ENCODE measurements around the gene FGF18. TPM values are rescaled to one million over a fixed set of nuclear protein-coding genes. Genes with fewer than 3 reads are reported as not detected.

FGF18 gene
- total and polyA plus RNA-seq, 9 of the 15 experiments (the other 6 are each of a cell fraction or from before 2014, with no cell fraction given), result 0.05 to 0.18 (median 0.11) TPM; not detected in 6

GRCh38 chr5:171477101-171477500 is 57.7 kb downstream of the FGF18 start (continued):
- TF ChIP-seq L3MBTL2 (IDR thresholded peaks at IDR 0.05), result peak; percentile 61
- TF ChIP-seq CREB1 (IDR thresholded peaks at IDR 0.05), result no peak
- TF ChIP-seq CREB1 (CRISPR knock-in tag; IDR thresholded peaks at IDR 0.05), result no peak
- TF ChIP-seq ZBTB17 (CRISPR knock-in tag; IDR thresholded peaks at IDR 0.05), result peak; percentile 99
- TF ChIP-seq TSHZ1 (CRISPR knock-in tag; IDR thresholded peaks at IDR 0.05), result no peak
- TF ChIP-seq ETS1 (conservative IDR thresholded peaks at IDR 0.05; ENCODE audit: control insufficient read depth, low read depth, low read length), result no peak
- TF ChIP-seq BHLHE40 (IDR thresholded peaks at IDR 0.05; ENCODE audit: low read length), result peak; percentile 70
- TF ChIP-seq SNRNP70 (optimal IDR thresholded peaks at IDR 0.05; ENCODE audit: low read depth, low read length), result no peak
- no peak for TF ChIP-seq RHOXF2B (CRISPR knock-in tag; conservative IDR thresholded peaks at IDR 0.05)
- TF ChIP-seq MECOM (CRISPR knock-in tag; IDR thresholded peaks at IDR 0.05), result no peak
- no peak for TF ChIP-seq GTF2E2 (tag; IDR thresholded peaks at IDR 0.05)
- 0 out of 4 replicates have a peak, but pooled peaks of 1 of the 2 experiments have one; percentile 36 for TF ChIP-seq TBL1XR1 (IDR thresholded peaks at IDR 0.05; ENCODE audit: low read length in 2 of 2)
- TF ChIP-seq TCF3 (CRISPR knock-in tag; IDR thresholded peaks at IDR 0.05), result peak; percentile 85
- TF ChIP-seq SIRT6 (IDR thresholded peaks at IDR 0.05; ENCODE audit: low read depth, low read length), result no peak
- no peak for TF ChIP-seq ZNF253 (CRISPR knock-in tag; conservative IDR thresholded peaks at IDR 0.05)
- TF ChIP-seq ZSCAN32 (CRISPR knock-in tag; IDR thresholded peaks at IDR 0.05), result no peak
- no peak for TF ChIP-seq HINFP (tag; conservative IDR thresholded peaks at IDR 0.05; ENCODE audit: low read depth)
- TF ChIP-seq FOXJ2 (tag; IDR thresholded peaks at IDR 0.05), result no peak
- TF ChIP-seq ZNF274 (IDR thresholded peaks at IDR 0.05; ENCODE audit: borderline replicate concordance, low read depth, low read length), result no peak
- TF ChIP-seq MTA3 (IDR thresholded peaks at IDR 0.05; ENCODE audit: borderline replicate concordance), result no peak
- no peak for TF ChIP-seq E2F4 (CRISPR knock-in tag; IDR thresholded peaks at IDR 0.05; ENCODE audit: low read depth)
- no peak for TF ChIP-seq TARDBP (IDR thresholded peaks at IDR 0.05)
